ENCODE results near the gene EEA1. TPM values are rescaled to one million over a fixed set of nuclear protein-coding genes. Genes with fewer than 3 reads are reported as not detected.
A peak's percentile ranks its signal among the peaks of the same experiment; 100 is the strongest.

EEA1 gene
- total and polyA plus RNA-seq, 12 donors: 2.5 to 36.9 (median 21.4) TPM

GRCh38 chr12:92938638-92939037, 9.5 kb upstream of the EEA1 start:
- intact Hi-C loops (cut with DNase I): loop anchor here in 1 of 2 donors (10.0 kb wide), 1 partner anchor 104 kb away; no protein-coding TSS in a partner anchor
- Histone ChIP-seq H3K27me3 (no peaks in the 10 kb centered on the region), H3K4me1 (replicated peaks in 1 of 2) (peaks cover 0 to 4% of the 10 kb centered on the region in 2 donors), H3K27ac (no peak overlapping the region), H3K36me3 (replicated peaks in 1 of 2) (no peaks in the 10 kb centered on the region), H3K9me3 (replicated peaks in 1 of 3) (no peaks in the 10 kb centered on the region), H3K4me3 (no peak overlapping the region)
- DNase-seq: no peak
- TF ChIP-seq CTCF (IDR thresholded peaks at IDR 0.05) (no peak), POLR2A (IDR thresholded peaks at IDR 0.05) (no peak)
- WGBS, 4 donors: 83 to 90% (median 88%) methylated on average over 4 of the region's 4 CpGs

- Histone ChIP-seq H3K36me3 (replicated peaks in 1 of 2) (no peaks in the 10 kb centered on the region), H3K9me3 (replicated peaks in 1 of 3) (no peaks in the 10 kb centered on the region), H3K27me3 (no peaks in the 10 kb centered on the region), H3K27ac (no peak overlapping the region), H3K4me1 (replicated peaks in 1 of 2) (peaks cover 0 to 1% of the 10 kb centered on the region in 2 donors), H3K4me3 (no peak overlapping the region)
- intact Hi-C loops (cut with DNase I): loop anchor here in 1 of 2 donors (10.0 kb wide), 1 partner anchor 103 kb away; no protein-coding TSS in a partner anchor
- WGBS, 4 donors: 88 to 100% (median 91%) methylated on average over 3 of the region's 3 CpGs
- no peak for TF ChIP-seq POLR2A (IDR thresholded peaks at IDR 0.05)
- no peak for TF ChIP-seq CTCF (IDR thresholded peaks at IDR 0.05)
- no peak for DNase-seq
Observed at GRCh38 chr12:92938018-92938417, 8.9 kb upstream of the EEA1 start.

- 94 to 99% (median 95%) methylated on average over 3 of the region's 3 CpGs for WGBS, 4 donors
- no peaks in the 10 kb centered on the region for H3K27me3 ChIP-seq
- no peaks in the 10 kb centered on the region for H3K36me3 ChIP-seq (replicated peaks in 1 of 2)
- no peak overlapping the region for H3K4me3 ChIP-seq
- H3K27ac ChIP-seq: no peak overlapping the region
- TF ChIP-seq POLR2A (IDR thresholded peaks at IDR 0.05) (no peak), CTCF (IDR thresholded peaks at IDR 0.05) (no peak)
- no peaks in the 10 kb centered on the region for H3K9me3 ChIP-seq (replicated peaks in 1 of 3)
- peaks cover 0 to 8% of the 10 kb centered on the region in 2 donors for H3K4me1 ChIP-seq (replicated peaks in 1 of 2)
- DNase-seq: no peak
- intact Hi-C loops (cut with DNase I): loop anchor here in 1 of 2 donors (10.0 kb wide), 1 partner anchor 99 kb away; no protein-coding TSS in a partner anchor
Observed at GRCh38 chr12:92933606-92934005, 4.5 kb upstream of the EEA1 start.

GRCh38 chr12:92930421-92930820, 1.3 kb upstream of the EEA1 start:
- DNase-seq: no peak
- peak overlapping the region in 1 of 4 donors; percentile 98 for H3K4me3 ChIP-seq
- intact Hi-C loops (cut with DNase I): loop anchor here in 1 of 2 donors (10.0 kb wide), 1 partner anchor 96 kb away; no protein-coding TSS in a partner anchor

More at GRCh38 chr12:92930421-92930820, 1.3 kb upstream of the EEA1 start:
- no peak for TF ChIP-seq POLR2A (IDR thresholded peaks at IDR 0.05)
- TF ChIP-seq CTCF (IDR thresholded peaks at IDR 0.05): no peak
- Histone ChIP-seq H3K4me1 (replicated peaks in 1 of 2) (peaks cover 18 to 26% of the 10 kb centered on the region in 2 donors), H3K27me3 (no peaks in the 10 kb centered on the region), H3K27ac (peak overlapping the region in 3 of 5 donors; percentile 95 to 99 (median 98)), H3K36me3 (replicated peaks in 1 of 2) (no peaks in the 10 kb centered on the region), H3K9me3 (replicated peaks in 1 of 3) (no peaks in the 10 kb centered on the region)
- WGBS, 4 donors: 62 to 75% (median 67%) methylated on average over 3 of the region's 3 CpGs
